GM23338 (cell line): ENCODE data around the gene TIMM50. TPM values are rescaled to one million over a fixed set of nuclear protein-coding genes. Genes with fewer than 3 reads are reported as not detected.

ENCODE experiments used
- ATAC-seq: fragments of 200-7000 bp; cut with Tn5 transposase; 3 replicates; pipeline ENCODE4 v1.9.1; 2020
- DNase-seq: peaks from one replicate; pipeline ENCODE4 v3.0.0-alpha.2; 2015; ENCODE audit warnings: low spot score
- H2AFZ ChIP-seq: fragments of 200-600 bp; sonication (generic); 2 replicates; pipeline ENCODE4 v1.8.0; 2016; ENCODE audit warnings: antibody characterized with exemption, mild to moderate bottlenecking, moderate library complexity
- H3F3A ChIP-seq: fragments of 200-600 bp; sonication (generic); replicated peaks from 2 replicates; pipeline ENCODE4 v1.8.0; 2017; ENCODE audit warnings: antibody characterized with exemption, mixed run types, low read depth
- H3K27ac ChIP-seq: fragments of 200-600 bp; sonication (generic); 2 replicates; pipeline ENCODE4 v1.6.1; 2016; ENCODE audit warnings: low read depth
- H3K27me3 ChIP-seq: fragments of 200-600 bp; sonication (generic); 2 replicates; pipeline ENCODE4 v1.8.0; 2016; ENCODE audit warnings: mild to moderate bottlenecking, mixed run types, moderate library complexity; ENCODE audit not compliant: insufficient read depth
- H3K36me3 ChIP-seq: fragments of 200-600 bp; sonication (generic); 2 replicates; pipeline ENCODE4 v1.8.0; 2016; ENCODE audit warnings: mild to moderate bottlenecking; ENCODE audit not compliant: insufficient read depth
- H3K4me1 ChIP-seq: fragments of 200-600 bp; sonication (generic); 2 replicates; pipeline ENCODE4 v1.8.0; 2016; ENCODE audit warnings: mild to moderate bottlenecking, moderate library complexity; ENCODE audit not compliant: insufficient read depth
- H3K4me2 ChIP-seq: fragments of 200-600 bp; sonication (generic); 2 replicates; pipeline ENCODE4 v1.7.1; 2017; ENCODE audit warnings: mixed run types
- H3K4me3 ChIP-seq: fragments of 200-600 bp; sonication (generic); 2 replicates; pipeline ENCODE4 v1.6.1; 2016; ENCODE audit warnings: mixed run types
- H3K79me2 ChIP-seq: fragments of 200-600 bp; sonication (generic); replicated peaks from 2 replicates; pipeline ENCODE4 v1.8.0; 2017; ENCODE audit warnings: mild to moderate bottlenecking; ENCODE audit not compliant: insufficient read depth
- H3K9me2 ChIP-seq: fragments of 200-600 bp; sonication (generic); 2 replicates; pipeline ENCODE4 v1.8.0; 2017; ENCODE audit not compliant: insufficient read depth
- H4K20me1 ChIP-seq: fragments of 200-600 bp; sonication (generic); replicated peaks from 2 replicates; pipeline ENCODE4 v1.8.0; 2017; ENCODE audit warnings: mild to moderate bottlenecking; ENCODE audit not compliant: insufficient read depth
- H3K27ac Mint-ChIP-seq: 2 replicates; pipeline ENCODE4 v1.8.0; 2020; ENCODE audit warnings: inconsistent platforms, mild to moderate bottlenecking, moderate library complexity, mixed read lengths
- H3K27me3 Mint-ChIP-seq: 3 replicates; pipeline ENCODE4 v1.8.0; 2022; ENCODE audit warnings: low read depth, mild to moderate bottlenecking, moderate library complexity, mixed read lengths, inconsistent platforms; ENCODE audit not compliant: insufficient read depth, poor library complexity
- H3K36me3 Mint-ChIP-seq: 3 replicates; pipeline ENCODE4 v1.8.0; 2021; ENCODE audit warnings: low read depth, mild to moderate bottlenecking, inconsistent platforms, moderate library complexity, mixed read lengths
- H3K4me1 Mint-ChIP-seq: 3 replicates; pipeline ENCODE4 v1.8.0; 2020; ENCODE audit warnings: mild to moderate bottlenecking, inconsistent platforms, mixed read lengths
- H3K4me3 Mint-ChIP-seq: 3 replicates; pipeline ENCODE4 v1.8.0; 2021; ENCODE audit warnings: moderate library complexity, mild to moderate bottlenecking, inconsistent platforms, mixed read lengths
- H3K9me3 Mint-ChIP-seq: 3 replicates; pipeline ENCODE4 v1.8.0; 2020; ENCODE audit warnings: moderate library complexity, mild to moderate bottlenecking, inconsistent platforms, mixed read lengths
- CREB1 ChIP-seq: fragments of 250-450 bp; sonication (Bioruptor Pico); IDR thresholded peaks from 2 replicates; pipeline ENCODE4 v1.5.0; 2020; ENCODE audit warnings: low read depth, mild to moderate bottlenecking, moderate library complexity
- EZH2 ChIP-seq: fragments of 200-600 bp; sonication (generic); IDR thresholded peaks from one replicate; pipeline ENCODE4 v1.8.0; 2017; ENCODE audit warnings: antibody characterized with exemption, mild to moderate bottlenecking, low read depth; ENCODE audit not compliant: unreplicated experiment
- EZH2phosphoT487 ChIP-seq: fragments of 200-600 bp; sonication (generic); IDR thresholded peaks from one replicate; pipeline ENCODE4 v1.8.1; 2018; ENCODE audit warnings: antibody characterized with exemption; ENCODE audit not compliant: unreplicated experiment
- JUNB ChIP-seq: IDR thresholded peaks from one replicate; pipeline ENCODE4 v1.6.1; 2016; ENCODE audit warnings: antibody characterized with exemption; ENCODE audit not compliant: unreplicated experiment
- NANOG ChIP-seq: IDR thresholded peaks from 2 replicates; pipeline ENCODE4 v1.6.1; 2016; ENCODE audit warnings: antibody characterized with exemption, borderline replicate concordance
- STAT1 ChIP-seq: IDR thresholded peaks from one replicate; pipeline ENCODE4 v1.6.1; 2016; ENCODE audit warnings: antibody characterized with exemption; ENCODE audit not compliant: unreplicated experiment
- ZNF114 ChIP-seq: fragments of 250-450 bp; sonication (Bioruptor Pico); IDR thresholded peaks from 2 replicates; pipeline ENCODE4 v1.5.0; 2020; ENCODE audit warnings: mild to moderate bottlenecking, moderate library complexity
- ZNF331 ChIP-seq: fragments of 250-450 bp; sonication (Bioruptor Pico); IDR thresholded peaks from 2 replicates; pipeline ENCODE4 v1.5.0; 2020; ENCODE audit warnings: low read depth, mild to moderate bottlenecking, moderate library complexity
- polyA plus RNA-seq: library from polyadenylated mRNA; unstranded; fragments of >200 nt; fragmentation: Nextera tagmentation; extraction: Ambion mirVana; gene quantifications from 2 replicates; pipeline ENCODE4 v1.2.1, GENCODE V29; 2016
- total RNA-seq: library from RNA; depleted of rRNA; stranded (reverse); fragments of >200 nt; shearing (Covaris generic); gene quantifications from 2 replicates; pipeline ENCODE4 v1.2.3, GENCODE V29; 2014
- TF ChIP-seq, protein P1 (sequence below): IDR thresholded peaks from one replicate; pipeline ENCODE4 v1.6.1; 2018; ENCODE audit warnings: antibody characterized with exemption; ENCODE audit not compliant: unreplicated experiment
- TF ChIP-seq, protein P2 (sequence below): fragments of 250-450 bp; sonication (Bioruptor Pico); IDR thresholded peaks from 2 replicates; pipeline ENCODE4 v1.5.0; 2020; ENCODE audit warnings: mild to moderate bottlenecking, moderate library complexity
- TF ChIP-seq, protein P3 (sequence below): IDR thresholded peaks from 2 replicates; pipeline ENCODE4 v1.6.1; 2016; ENCODE audit warnings: antibody characterized with exemption

TIMM50 gene
- total and polyA plus RNA-seq, 2 experiments from 2014 or later = 119 to 139 TPM

DNA sequence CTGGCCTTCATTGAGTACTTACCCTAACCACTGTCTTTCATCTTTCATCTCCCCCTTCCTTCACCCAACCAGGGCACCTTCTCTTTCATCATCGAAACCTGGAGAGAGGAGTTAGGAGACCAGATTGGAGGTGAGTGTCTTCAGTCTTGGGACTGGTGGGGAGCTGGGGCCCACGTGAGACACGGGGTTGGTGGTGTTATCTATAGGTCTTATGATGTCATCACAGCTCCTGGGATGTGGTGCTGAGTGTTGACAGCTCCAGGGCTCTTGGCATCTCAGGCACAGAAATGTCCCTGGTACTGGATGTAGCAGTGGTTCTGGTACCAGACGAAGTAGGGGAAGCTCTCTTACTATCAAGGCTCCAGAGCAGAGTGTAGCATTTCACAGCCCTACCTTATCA is 19.9 kb downstream of the TIMM50 start (continued):
- TF ChIP-seq, protein P1, sequence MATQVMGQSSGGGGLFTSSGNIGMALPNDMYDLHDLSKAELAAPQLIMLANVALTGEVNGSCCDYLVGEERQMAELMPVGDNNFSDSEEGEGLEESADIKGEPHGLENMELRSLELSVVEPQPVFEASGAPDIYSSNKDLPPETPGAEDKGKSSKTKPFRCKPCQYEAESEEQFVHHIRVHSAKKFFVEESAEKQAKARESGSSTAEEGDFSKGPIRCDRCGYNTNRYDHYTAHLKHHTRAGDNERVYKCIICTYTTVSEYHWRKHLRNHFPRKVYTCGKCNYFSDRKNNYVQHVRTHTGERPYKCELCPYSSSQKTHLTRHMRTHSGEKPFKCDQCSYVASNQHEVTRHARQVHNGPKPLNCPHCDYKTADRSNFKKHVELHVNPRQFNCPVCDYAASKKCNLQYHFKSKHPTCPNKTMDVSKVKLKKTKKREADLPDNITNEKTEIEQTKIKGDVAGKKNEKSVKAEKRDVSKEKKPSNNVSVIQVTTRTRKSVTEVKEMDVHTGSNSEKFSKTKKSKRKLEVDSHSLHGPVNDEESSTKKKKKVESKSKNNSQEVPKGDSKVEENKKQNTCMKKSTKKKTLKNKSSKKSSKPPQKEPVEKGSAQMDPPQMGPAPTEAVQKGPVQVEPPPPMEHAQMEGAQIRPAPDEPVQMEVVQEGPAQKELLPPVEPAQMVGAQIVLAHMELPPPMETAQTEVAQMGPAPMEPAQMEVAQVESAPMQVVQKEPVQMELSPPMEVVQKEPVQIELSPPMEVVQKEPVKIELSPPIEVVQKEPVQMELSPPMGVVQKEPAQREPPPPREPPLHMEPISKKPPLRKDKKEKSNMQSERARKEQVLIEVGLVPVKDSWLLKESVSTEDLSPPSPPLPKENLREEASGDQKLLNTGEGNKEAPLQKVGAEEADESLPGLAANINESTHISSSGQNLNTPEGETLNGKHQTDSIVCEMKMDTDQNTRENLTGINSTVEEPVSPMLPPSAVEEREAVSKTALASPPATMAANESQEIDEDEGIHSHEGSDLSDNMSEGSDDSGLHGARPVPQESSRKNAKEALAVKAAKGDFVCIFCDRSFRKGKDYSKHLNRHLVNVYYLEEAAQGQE = no peak

DNA sequence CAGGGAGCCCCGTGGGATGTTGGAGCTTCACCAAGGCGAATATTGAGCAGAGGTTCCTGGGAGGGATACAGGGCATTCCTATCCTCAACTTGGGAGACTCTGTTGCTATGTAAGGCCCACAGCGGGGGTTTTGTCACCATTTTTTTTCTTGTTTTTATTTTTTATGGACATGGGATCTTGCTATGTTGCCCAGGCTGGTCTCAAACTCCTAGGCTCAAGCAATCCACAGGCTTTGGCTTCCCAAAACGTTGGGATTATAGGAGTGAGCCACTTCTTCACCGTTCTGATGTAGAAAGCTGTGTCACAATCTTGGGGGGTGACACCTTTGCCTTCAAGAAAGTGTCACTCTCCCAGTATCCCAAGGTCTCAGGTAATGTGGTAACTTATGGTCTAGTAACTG is 20.7 kb downstream of the TIMM50 start:
- no peak overlapping the region for H3K27ac Mint-ChIP-seq
- DNase-seq = no peak
- peaks cover 94% of the 10 kb centered on the region for H3K27me3 ChIP-seq
- TF ChIP-seq, protein P1 = no peak
- TF ChIP-seq, protein P2, sequence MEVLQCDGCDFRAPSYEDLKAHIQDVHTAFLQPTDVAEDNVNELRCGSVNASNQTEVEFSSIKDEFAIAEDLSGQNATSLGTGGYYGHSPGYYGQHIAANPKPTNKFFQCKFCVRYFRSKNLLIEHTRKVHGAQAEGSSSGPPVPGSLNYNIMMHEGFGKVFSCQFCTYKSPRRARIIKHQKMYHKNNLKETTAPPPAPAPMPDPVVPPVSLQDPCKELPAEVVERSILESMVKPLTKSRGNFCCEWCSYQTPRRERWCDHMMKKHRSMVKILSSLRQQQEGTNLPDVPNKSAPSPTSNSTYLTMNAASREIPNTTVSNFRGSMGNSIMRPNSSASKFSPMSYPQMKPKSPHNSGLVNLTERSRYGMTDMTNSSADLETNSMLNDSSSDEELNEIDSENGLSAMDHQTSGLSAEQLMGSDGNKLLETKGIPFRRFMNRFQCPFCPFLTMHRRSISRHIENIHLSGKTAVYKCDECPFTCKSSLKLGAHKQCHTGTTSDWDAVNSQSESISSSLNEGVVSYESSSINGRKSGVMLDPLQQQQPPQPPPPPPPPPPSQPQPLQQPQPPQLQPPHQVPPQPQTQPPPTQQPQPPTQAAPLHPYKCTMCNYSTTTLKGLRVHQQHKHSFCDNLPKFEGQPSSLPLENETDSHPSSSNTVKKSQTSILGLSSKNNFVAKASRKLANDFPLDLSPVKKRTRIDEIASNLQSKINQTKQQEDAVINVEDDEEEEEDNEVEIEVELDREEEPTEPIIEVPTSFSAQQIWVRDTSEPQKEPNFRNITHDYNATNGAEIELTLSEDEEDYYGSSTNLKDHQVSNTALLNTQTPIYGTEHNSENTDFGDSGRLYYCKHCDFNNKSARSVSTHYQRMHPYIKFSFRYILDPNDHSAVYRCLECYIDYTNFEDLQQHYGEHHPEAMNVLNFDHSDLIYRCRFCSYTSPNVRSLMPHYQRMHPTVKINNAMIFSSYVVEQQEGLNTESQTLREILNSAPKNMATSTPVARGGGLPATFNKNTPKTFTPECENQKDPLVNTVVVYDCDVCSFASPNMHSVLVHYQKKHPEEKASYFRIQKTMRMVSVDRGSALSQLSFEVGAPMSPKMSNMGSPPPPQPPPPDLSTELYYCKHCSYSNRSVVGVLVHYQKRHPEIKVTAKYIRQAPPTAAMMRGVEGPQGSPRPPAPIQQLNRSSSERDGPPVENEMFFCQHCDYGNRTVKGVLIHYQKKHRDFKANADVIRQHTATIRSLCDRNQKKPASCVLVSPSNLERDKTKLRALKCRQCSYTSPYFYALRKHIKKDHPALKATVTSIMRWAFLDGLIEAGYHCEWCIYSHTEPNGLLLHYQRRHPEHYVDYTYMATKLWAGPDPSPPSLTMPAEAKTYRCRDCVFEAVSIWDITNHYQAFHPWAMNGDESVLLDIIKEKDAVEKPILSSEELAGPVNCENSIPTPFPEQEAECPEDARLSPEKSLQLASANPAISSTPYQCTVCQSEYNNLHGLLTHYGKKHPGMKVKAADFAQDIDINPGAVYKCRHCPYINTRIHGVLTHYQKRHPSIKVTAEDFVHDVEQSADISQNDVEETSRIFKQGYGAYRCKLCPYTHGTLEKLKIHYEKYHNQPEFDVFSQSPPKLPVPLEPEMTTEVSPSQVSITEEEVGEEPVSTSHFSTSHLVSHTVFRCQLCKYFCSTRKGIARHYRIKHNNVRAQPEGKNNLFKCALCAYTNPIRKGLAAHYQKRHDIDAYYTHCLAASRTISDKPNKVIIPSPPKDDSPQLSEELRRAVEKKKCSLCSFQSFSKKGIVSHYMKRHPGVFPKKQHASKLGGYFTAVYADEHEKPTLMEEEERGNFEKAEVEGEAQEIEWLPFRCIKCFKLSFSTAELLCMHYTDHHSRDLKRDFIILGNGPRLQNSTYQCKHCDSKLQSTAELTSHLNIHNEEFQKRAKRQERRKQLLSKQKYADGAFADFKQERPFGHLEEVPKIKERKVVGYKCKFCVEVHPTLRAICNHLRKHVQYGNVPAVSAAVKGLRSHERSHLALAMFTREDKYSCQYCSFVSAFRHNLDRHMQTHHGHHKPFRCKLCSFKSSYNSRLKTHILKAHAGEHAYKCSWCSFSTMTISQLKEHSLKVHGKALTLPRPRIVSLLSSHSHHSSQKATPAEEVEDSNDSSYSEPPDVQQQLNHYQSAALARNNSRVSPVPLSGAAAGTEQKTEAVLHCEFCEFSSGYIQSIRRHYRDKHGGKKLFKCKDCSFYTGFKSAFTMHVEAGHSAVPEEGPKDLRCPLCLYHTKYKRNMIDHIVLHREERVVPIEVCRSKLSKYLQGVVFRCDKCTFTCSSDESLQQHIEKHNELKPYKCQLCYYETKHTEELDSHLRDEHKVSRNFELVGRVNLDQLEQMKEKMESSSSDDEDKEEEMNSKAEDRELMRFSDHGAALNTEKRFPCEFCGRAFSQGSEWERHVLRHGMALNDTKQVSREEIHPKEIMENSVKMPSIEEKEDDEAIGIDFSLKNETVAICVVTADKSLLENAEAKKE (CRISPR knock-in tag) = no peak
- TF ChIP-seq JUNB (no peak), ZNF114 (CRISPR knock-in tag) (no peak), CREB1 (no peak), EZH2phosphoT487 (no peak), EZH2 (no peak), NANOG (no peak), ZNF331 (no peak), STAT1 (no peak)
- TF ChIP-seq, protein P3, sequence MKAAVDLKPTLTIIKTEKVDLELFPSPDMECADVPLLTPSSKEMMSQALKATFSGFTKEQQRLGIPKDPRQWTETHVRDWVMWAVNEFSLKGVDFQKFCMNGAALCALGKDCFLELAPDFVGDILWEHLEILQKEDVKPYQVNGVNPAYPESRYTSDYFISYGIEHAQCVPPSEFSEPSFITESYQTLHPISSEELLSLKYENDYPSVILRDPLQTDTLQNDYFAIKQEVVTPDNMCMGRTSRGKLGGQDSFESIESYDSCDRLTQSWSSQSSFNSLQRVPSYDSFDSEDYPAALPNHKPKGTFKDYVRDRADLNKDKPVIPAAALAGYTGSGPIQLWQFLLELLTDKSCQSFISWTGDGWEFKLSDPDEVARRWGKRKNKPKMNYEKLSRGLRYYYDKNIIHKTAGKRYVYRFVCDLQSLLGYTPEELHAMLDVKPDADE = no peak

More for the DNA sequence above, 20.7 kb downstream of the TIMM50 start:
- Histone ChIP-seq H3K79me2 (no peaks in the 10 kb centered on the region), H3K9me2 (0 out of 2 replicates have a peak, but pooled peaks cover 7% of the 10 kb centered on the region), H3K27ac (no peak overlapping the region), H3F3A (peaks cover 10% of the 10 kb centered on the region), H3K4me1 (peaks cover 11% of the 10 kb centered on the region; the same call in 1 of the 2 replicates), H3K4me3 (no peak overlapping the region), H4K20me1 (no peaks in the 10 kb centered on the region), H3K36me3 (no peaks in the 10 kb centered on the region), H2AFZ (no peak overlapping the region), H3K4me2 (no peak overlapping the region)
- no peak overlapping the region for H3K4me3 Mint-ChIP-seq
- H3K9me3 Mint-ChIP-seq = peaks cover 23% of the 10 kb centered on the region
- H3K36me3 Mint-ChIP-seq = peaks cover 17% of the 10 kb centered on the region
- H3K27me3 Mint-ChIP-seq = peaks cover 85% of the 10 kb centered on the region
- ATAC-seq = no peak
- H3K4me1 Mint-ChIP-seq = peaks cover 15% of the 10 kb centered on the region
